K562 (cell line): ENCODE data around the gene IPO13. TPM values are rescaled to one million over a fixed set of nuclear protein-coding genes. Genes with fewer than 3 reads are reported as not detected.
A peak's percentile ranks its signal among the peaks of the same experiment; 100 is the strongest.

Source experiments
- ARID1B ChIP-seq: fragments of 450-650 bp; IDR thresholded peaks from 2 replicates; pipeline ENCODE4 v1.6.1; 2016; ENCODE audit warnings: antibody characterized with exemption, mild to moderate bottlenecking, inconsistent platforms
- CEBPG ChIP-seq, 3 experiments: fragments of 200-800 bp in 1 of 3; sonication (Bioruptor generic) in 1 of 3; sonication (generic) in 1 of 3; formaldehyde crosslinking in 1 of 3; IDR thresholded peaks in 2 of 3; conservative IDR thresholded peaks in 1 of 3; 2 replicates each; pipeline versions ENCODE4 v1.6.1 to v1.8.0; 2016 to 2022; ENCODE audit warnings: missing compliant biosample characterization in 2 of 3, missing genetic modification characterization in 2 of 3, mild to moderate bottlenecking in 1 of 3, missing genetic modification reagents in 1 of 3
- CHD1 ChIP-seq: fragments of 200-600 bp; sonication (generic); IDR thresholded peaks from one replicate; pipeline ENCODE4 v1.6.1; 2012; ENCODE audit warnings: mild to moderate bottlenecking, moderate library complexity, low read length, inconsistent platforms
- CHD2 ChIP-seq: IDR thresholded peaks from 2 replicates; pipeline ENCODE4 v1.6.1; 2011; ENCODE audit warnings: low read depth, low read length
- E2F3 ChIP-seq: fragments of 250-450 bp; sonication (Bioruptor Pico); IDR thresholded peaks from 2 replicates; pipeline ENCODE4 v1.4.0; 2020; ENCODE audit warnings: mild to moderate bottlenecking
- E2F6 ChIP-seq, 2 experiments: IDR thresholded peaks; 2 replicates each; pipeline ENCODE4 v1.6.1; 2011; ENCODE audit warnings: borderline replicate concordance in 1 of 2, control low read depth in 1 of 2, low read depth in 1 of 2, low read length in 1 of 2, mild to moderate bottlenecking in 1 of 2, mixed read lengths in 1 of 2, moderate library complexity in 1 of 2; ENCODE audit not compliant: insufficient read depth in 1 of 2, insufficient read length in 1 of 2, poor library complexity in 1 of 2, severe bottlenecking in 1 of 2; ENCODE audit errors: extremely low read depth in 1 of 2
- FOS ChIP-seq: IDR thresholded peaks from 3 replicates; pipeline ENCODE4 v1.6.1; 2011; ENCODE audit not compliant: insufficient read length; ENCODE audit errors: extremely low read depth
- GATA2 ChIP-seq: sonication (generic); formaldehyde crosslinking; IDR thresholded peaks from 2 replicates; pipeline ENCODE4 v1.4.0; 2020; ENCODE audit warnings: mild to moderate bottlenecking, missing genetic modification reagents
- GATAD2A ChIP-seq: fragments of 450-650 bp; IDR thresholded peaks from 2 replicates; pipeline ENCODE4 v1.6.1; 2017
- GTF2A2 ChIP-seq: IDR thresholded peaks from 2 replicates; pipeline ENCODE4 v1.6.1; 2016; ENCODE audit warnings: mild to moderate bottlenecking, missing genetic modification characterization, missing compliant biosample characterization
- HCFC1 ChIP-seq: IDR thresholded peaks from 2 replicates; pipeline ENCODE4 v1.6.1; 2012; ENCODE audit warnings: low read depth, low read length, improper control_type of control experiment
- IFI16 ChIP-seq: fragments of 250-450 bp; sonication (Bioruptor Pico); IDR thresholded peaks from 2 replicates; pipeline ENCODE4 v2.1.2; 2022; ENCODE audit warnings: mild to moderate bottlenecking, inconsistent platforms
- KAT7 ChIP-seq: sonication (generic); formaldehyde crosslinking; IDR thresholded peaks from 2 replicates; pipeline ENCODE4 v1.8.0; 2022; ENCODE audit warnings: missing genetic modification reagents, mild to moderate bottlenecking, borderline replicate concordance
- KDM1A ChIP-seq, 2 experiments: fragments of 450-650 bp; IDR thresholded peaks; 2 replicates each; pipeline ENCODE4 v1.6.1; 2016; ENCODE audit warnings: mild to moderate bottlenecking in 2 of 2
- KDM2B ChIP-seq: fragments of 250-450 bp; sonication (Bioruptor Pico); IDR thresholded peaks from 2 replicates; pipeline ENCODE4 v1.8.0; 2021; ENCODE audit warnings: mild to moderate bottlenecking, moderate library complexity
- KLF16 ChIP-seq: IDR thresholded peaks from 2 replicates; pipeline ENCODE4 v1.6.1; 2016; ENCODE audit warnings: antibody characterized with exemption
- MAZ ChIP-seq, 2 experiments: fragments of 450-650 bp in 1 of 2; sonication (generic) in 1 of 2; formaldehyde crosslinking; IDR thresholded peaks in 1 of 2; conservative IDR thresholded peaks in 1 of 2; 2 replicates each; pipeline versions ENCODE4 v1.4.0 to v1.5.0; 2020; ENCODE audit warnings: mild to moderate bottlenecking in 1 of 2, missing genetic modification reagents in 1 of 2
- MITF ChIP-seq: IDR thresholded peaks from 2 replicates; pipeline ENCODE4 v1.6.1; 2014; ENCODE audit warnings: antibody characterized with exemption
- MYC ChIP-seq, 2 experiments: fragments of 250-450 bp in 1 of 2; sonication (Bioruptor Pico) in 1 of 2; IDR thresholded peaks; 2 replicates each; pipeline versions ENCODE4 v1.5.1 to v1.6.1; 2012 to 2021; ENCODE audit warnings: low read depth in 2 of 2, borderline replicate concordance in 1 of 2, improper control_type of control experiment in 1 of 2, low read length in 1 of 2, mild to moderate bottlenecking in 1 of 2, moderate library complexity in 1 of 2
- NEUROD1 ChIP-seq: fragments of 150-350 bp; IDR thresholded peaks from 2 replicates; pipeline ENCODE4 v1.6.1; 2014; ENCODE audit warnings: borderline replicate concordance, low read length, low read depth; ENCODE audit not compliant: partially characterized antibody
- NFXL1 ChIP-seq: fragments of 450-650 bp; formaldehyde crosslinking; IDR thresholded peaks from 2 replicates; pipeline ENCODE4 v1.4.0; 2021; ENCODE audit warnings: mild to moderate bottlenecking
- RAD51 ChIP-seq: fragments of 450-650 bp; IDR thresholded peaks from 2 replicates; pipeline ENCODE4 v1.7.1; 2016; ENCODE audit warnings: low read depth, mild to moderate bottlenecking, borderline replicate concordance
- RB1 ChIP-seq: fragments of 450-650 bp; IDR thresholded peaks from 2 replicates; pipeline ENCODE4 v1.6.1; 2017; ENCODE audit warnings: low read depth, mild to moderate bottlenecking
- RBM17 ChIP-seq: fragments of 200-400 bp; formaldehyde crosslinking; IDR thresholded peaks from 2 replicates; pipeline ENCODE4 v1.6.1; 2017; ENCODE audit warnings: low read depth, mild to moderate bottlenecking, low read length, borderline replicate concordance
- TEAD1 ChIP-seq, 2 experiments: fragments of 450-650 bp in 1 of 2; sonication (generic) in 1 of 2; formaldehyde crosslinking; IDR thresholded peaks; 2 replicates each; pipeline versions ENCODE4 v1.4.0 to v1.8.0; 2020 to 2022; ENCODE audit warnings: mild to moderate bottlenecking in 2 of 2, missing genetic modification reagents in 1 of 2
- ZFX ChIP-seq: sonication (generic); formaldehyde crosslinking; IDR thresholded peaks from 2 replicates; pipeline ENCODE4 v1.8.0; 2022; ENCODE audit warnings: mild to moderate bottlenecking, missing genetic modification reagents, moderate library complexity
- polyA plus RNA-seq, 8 experiments: library from polyadenylated mRNA; depleted of rRNA in 4 of 8; stranded (reverse) in 5 of 8; unstranded in 3 of 8; fragments of >200 nt; fragmentation: Nextera tagmentation in 2 of 8; fragmentation: Illumina TruSeq in 1 of 8; extraction: Ambion mirVana in 2 of 8; extraction: Trizol in 1 of 8; gene quantifications; 2 replicates each; pipeline versions ENCODE4 v1.2.1 to v1.2.3, GENCODE V29; 2011 to 2014; ENCODE audit warnings: inconsistent platforms in 1 of 8, missing spikeins in 1 of 8
- total RNA-seq, 7 experiments: library from RNA; depleted of rRNA in 6 of 7; stranded (reverse); fragments of >200 nt in 6 of 7; fragmentation: Illumina TruSeq in 2 of 7; extraction: Trizol in 2 of 7; gene quantifications; 2 replicates each; pipeline versions ENCODE4 v1.2.1 to v1.2.3, GENCODE V29; 2011 to 2021; ENCODE audit warnings: low replicate concordance in 1 of 7

The IPO13 gene
- total and polyA plus RNA-seq, 9 of the 15 experiments (the other 6 are each of a cell fraction or from before 2014, with no cell fraction given), result 7.0 to 30.8 (median 16.2) TPM

- TF ChIP-seq CHD1, result peak; percentile 80
- TF ChIP-seq GATA2, result no peak
- TF ChIP-seq KLF16, result peak; percentile 67; the same call in 1 of the 2 replicates
- no peak for TF ChIP-seq RAD51
- no peak for TF ChIP-seq E2F3 (CRISPR knock-in tag)
- 0 out of 2 replicates have a peak, but pooled peaks have one; percentile 49 for TF ChIP-seq ARID1B
- no peak for TF ChIP-seq NFXL1 (CRISPR knock-in tag)
- peak in 1 of 2 experiments; percentile 6; a peak in 1 of 4 replicates for TF ChIP-seq TEAD1 (CRISPR knock-in tag; IDR thresholded peaks at IDR 0.05)
- peak; percentile 78 for TF ChIP-seq ZFX (CRISPR knock-in tag)
- 0 out of 2 replicates have a peak, but pooled peaks have one; percentile 25 for TF ChIP-seq MYC (IDR thresholded peaks at IDR 0.05; ENCODE audit: low read depth, low read length)
- no peak for TF ChIP-seq MYC (CRISPR knock-in tag; IDR thresholded peaks at IDR 0.05; ENCODE audit: borderline replicate concordance, low read depth)
- peak; percentile 23; the same call in 1 of the 2 replicates for TF ChIP-seq RB1
- TF ChIP-seq CHD2, result peak; percentile 6; the same call in 1 of the 2 replicates
- TF ChIP-seq KAT7 (CRISPR knock-in tag), result peak; percentile 19; the same call in 1 of the 2 replicates
- TF ChIP-seq RBM17, result no peak
- TF ChIP-seq IFI16 (CRISPR knock-in tag), result no peak
- no peak for TF ChIP-seq KDM1A (IDR thresholded peaks at IDR 0.05)
- no peak for TF ChIP-seq GATAD2A
- TF ChIP-seq KDM2B (CRISPR knock-in tag), result no peak
- TF ChIP-seq CEBPG (CRISPR knock-in tag; IDR thresholded peaks at IDR 0.05), result peak; percentile 26; the same call in 1 of the 2 replicates
- TF ChIP-seq CEBPG (tag; conservative IDR thresholded peaks at IDR 0.05 in 1 of 2, IDR thresholded peaks at IDR 0.05 in 1 of 2), result no peak
- TF ChIP-seq E2F6 (IDR thresholded peaks at IDR 0.05; ENCODE audit: borderline replicate concordance in 1 of 2, extremely low read depth in 1 of 2, insufficient read depth in 1 of 2, insufficient read length in 1 of 2, low read depth in 1 of 2, low read length in 1 of 2, poor library complexity in 1 of 2, severe bottlenecking in 1 of 2), result peak in 1 of 2 experiments; percentile 28
- peak; percentile 8; the same call in 1 of the 2 replicates for TF ChIP-seq MITF
- peak in 1 of 2 experiments; percentile 55; a peak in 2 of 4 replicates for TF ChIP-seq MAZ (CRISPR knock-in tag; conservative IDR thresholded peaks at IDR 0.05 in 1 of 2, IDR thresholded peaks at IDR 0.05 in 1 of 2)
- no peak; the same call in 1 of the 2 replicates for TF ChIP-seq HCFC1
- no peak for TF ChIP-seq FOS
- TF ChIP-seq GTF2A2 (tag), result no peak
- peak; percentile 57 for TF ChIP-seq NEUROD1
These were observed 28.7 kb downstream of the IPO13 start (continued) for GRCh38 chr1:43975249-43975961.
